Measurements from ENCODE around the gene COL13A1.

COL13A1 gene

GRCh38 chr10:69766161-69766910, 35.4 kb upstream of the COL13A1 start:
- no peaks in the 10 kb centered on the region for H3K36me3 ChIP-seq
- H3K9ac ChIP-seq: no peak overlapping the region
- no peak overlapping the region for H3K27ac ChIP-seq
- no peak overlapping the region for H3K4me2 ChIP-seq
- H3K4me3 ChIP-seq: no peak overlapping the region
- no peaks in the 10 kb centered on the region for H3K27me3 ChIP-seq
- no peaks in the 10 kb centered on the region; a peak in 1 of 22 replicates for H4K20me1 ChIP-seq
- H3K9me3 ChIP-seq (replicated peaks in 1 of 11): no peaks in the 10 kb centered on the region
- no peak for TF ChIP-seq Cebpa-rat (IDR thresholded peaks at IDR 0.05)
- peaks cover 0 to 20% (median 4%) of the 10 kb centered on the region in 10 experiments; a peak in 10 of 20 replicates for H3K4me1 ChIP-seq

- Histone ChIP-seq H3K4me2 (no peak overlapping the region), H3K9me3 (replicated peaks in 1 of 11) (peaks cover 0 to 7% (median 0%) of the 10 kb centered on the region in 11 experiments; a peak in 3 of 22 replicates), H3K4me3 (no peak overlapping the region), H3K27ac (no peak overlapping the region), H3K27me3 (no peaks in the 10 kb centered on the region), H3K4me1 (peaks cover 0 to 29% (median 8%) of the 10 kb centered on the region in 10 experiments; a peak in 13 of 20 replicates), H3K36me3 (no peaks in the 10 kb centered on the region), H3K9ac (no peak overlapping the region), H4K20me1 (no peaks in the 10 kb centered on the region; a peak in 1 of 22 replicates)
- TF ChIP-seq Cebpa-rat (IDR thresholded peaks at IDR 0.05): no peak
These were observed 33.9 kb upstream of the COL13A1 start for GRCh38 chr10:69767793-69768192.

- Histone ChIP-seq H3K27ac (no peak overlapping the region), H3K4me2 (no peak overlapping the region; a peak in 1 of 22 replicates), H4K20me1 (no peaks in the 10 kb centered on the region; a peak in 1 of 22 replicates), H3K9me3 (replicated peaks in 1 of 11) (peaks cover 0 to 10% (median 0%) of the 10 kb centered on the region in 11 experiments; a peak in 3 of 22 replicates), H3K27me3 (no peaks in the 10 kb centered on the region), H3K4me3 (no peak overlapping the region), H3K9ac (no peak overlapping the region), H3K4me1 (peaks cover 0 to 35% (median 11%) of the 10 kb centered on the region in 10 experiments; a peak in 15 of 20 replicates), H3K36me3 (no peaks in the 10 kb centered on the region)
- no peak for TF ChIP-seq Cebpa-rat (IDR thresholded peaks at IDR 0.05)
These were observed 33.3 kb upstream of the COL13A1 start for GRCh38 chr10:69768386-69768785.

GRCh38 chr10:69769395-69769992, 32.2 kb upstream of the COL13A1 start:
- no peak for TF ChIP-seq Cebpa-rat (IDR thresholded peaks at IDR 0.05)
- Histone ChIP-seq H3K36me3 (no peaks in the 10 kb centered on the region), H3K4me2 (no peak overlapping the region), H4K20me1 (no peaks in the 10 kb centered on the region; a peak in 1 of 22 replicates), H3K9ac (no peak overlapping the region), H3K27me3 (no peaks in the 10 kb centered on the region), H3K9me3 (replicated peaks in 1 of 11) (peaks cover 0 to 10% (median 0%) of the 10 kb centered on the region in 11 experiments; a peak in 3 of 22 replicates), H3K27ac (no peak overlapping the region), H3K4me3 (no peak overlapping the region), H3K4me1 (peaks cover 11 to 46% (median 21%) of the 10 kb centered on the region in 10 experiments)

GRCh38 chr10:69772933-69773704, 28.6 kb upstream of the COL13A1 start:
- H3K4me3 ChIP-seq: no peak overlapping the region
- H3K4me1 ChIP-seq: peaks cover 16 to 48% (median 25%) of the 10 kb centered on the region in 10 experiments
- peak overlapping the region in 3 of 11 experiments; percentile 9 to 39 (median 21); a peak in 4 of 22 replicates for H3K27ac ChIP-seq
- no peaks in the 10 kb centered on the region for H3K36me3 ChIP-seq
- no peaks in the 10 kb centered on the region for H3K27me3 ChIP-seq
- H3K4me2 ChIP-seq: peak overlapping the region in 9 of 11 experiments; percentile 3 to 68 (median 43); a peak in 11 of 22 replicates
- no peak overlapping the region for H3K9ac ChIP-seq
- TF ChIP-seq Cebpa-rat (IDR thresholded peaks at IDR 0.05): no peak
- H4K20me1 ChIP-seq: no peaks in the 10 kb centered on the region
- H3K9me3 ChIP-seq (replicated peaks in 1 of 11): peaks cover 0 to 10% (median 0%) of the 10 kb centered on the region in 11 experiments; a peak in 3 of 22 replicates

- Histone ChIP-seq H3K27me3 (no peaks in the 10 kb centered on the region), H3K9me3 (replicated peaks in 1 of 11) (peaks cover 0 to 10% (median 0%) of the 10 kb centered on the region in 11 experiments; a peak in 3 of 22 replicates), H3K36me3 (no peaks in the 10 kb centered on the region), H3K4me2 (peak overlapping the region; percentile 16 to 75 (median 51); a peak in 20 of 22 replicates), H3K4me1 (peaks cover 16 to 43% (median 25%) of the 10 kb centered on the region in 10 experiments), H3K4me3 (no peak overlapping the region), H4K20me1 (no peaks in the 10 kb centered on the region), H3K9ac (no peak overlapping the region), H3K27ac (no peak overlapping the region)
- TF ChIP-seq Cebpa-rat (IDR thresholded peaks at IDR 0.05): no peak
These were observed 27.1 kb upstream of the COL13A1 start for GRCh38 chr10:69774596-69774995.

GRCh38 chr10:69780077-69780476, 21.6 kb upstream of the COL13A1 start:
- H3K27ac ChIP-seq: no peak overlapping the region
- no peak overlapping the region for H3K4me2 ChIP-seq
- H3K9me3 ChIP-seq (replicated peaks in 1 of 11): 0 out of 22 replicates have a peak, but pooled peaks cover 0 to 5% (median 0%) of the 10 kb centered on the region in 11 experiments
- H3K4me3 ChIP-seq: no peak overlapping the region
- H3K27me3 ChIP-seq: no peaks in the 10 kb centered on the region
- no peak overlapping the region for H3K9ac ChIP-seq
- H4K20me1 ChIP-seq: no peaks in the 10 kb centered on the region
- no peak for TF ChIP-seq Cebpa-rat (IDR thresholded peaks at IDR 0.05)
- H3K36me3 ChIP-seq: no peaks in the 10 kb centered on the region
- no peaks in the 10 kb centered on the region for H3K4me1 ChIP-seq

- TF ChIP-seq Cebpa-rat (IDR thresholded peaks at IDR 0.05): no peak
- Histone ChIP-seq H3K9me3 (replicated peaks in 1 of 11) (0 out of 22 replicates have a peak, but pooled peaks cover 0 to 5% (median 0%) of the 10 kb centered on the region in 11 experiments), H3K4me2 (no peak overlapping the region), H3K27ac (no peak overlapping the region), H3K36me3 (no peaks in the 10 kb centered on the region), H3K27me3 (no peaks in the 10 kb centered on the region), H4K20me1 (no peaks in the 10 kb centered on the region), H3K4me3 (no peak overlapping the region), H3K4me1 (no peaks in the 10 kb centered on the region), H3K9ac (no peak overlapping the region)
These were observed 20.1 kb upstream of the COL13A1 start for GRCh38 chr10:69781576-69781975.

- Histone ChIP-seq H3K4me2 (no peak overlapping the region), H3K9ac (no peak overlapping the region), H3K36me3 (no peaks in the 10 kb centered on the region), H3K9me3 (replicated peaks in 1 of 11) (0 out of 22 replicates have a peak, but pooled peaks cover 0 to 5% (median 0%) of the 10 kb centered on the region in 11 experiments), H3K27me3 (no peaks in the 10 kb centered on the region), H3K4me1 (no peaks in the 10 kb centered on the region; a peak in 1 of 20 replicates), H3K27ac (no peak overlapping the region), H4K20me1 (no peaks in the 10 kb centered on the region), H3K4me3 (no peak overlapping the region)
- no peak for TF ChIP-seq Cebpa-rat (IDR thresholded peaks at IDR 0.05)
These were observed 18.2 kb upstream of the COL13A1 start for GRCh38 chr10:69783515-69783914.
